ENCODE data around the gene ACTR5. TPM values are rescaled to one million over a fixed set of nuclear protein-coding genes. Genes with fewer than 3 reads are reported as not detected.

Gene ACTR5
- total RNA-seq, 1 experiment from 2014 or later, result 20.0 TPM

GRCh38 chr20:38757145-38757775 lies 9.0 kb downstream of the ACTR5 start:
- no peaks in the 10 kb centered on the region; the same call in 1 of the 2 replicates for H3K36me3 ChIP-seq (ENCODE audit: control insufficient read depth, insufficient read depth, low read length)
- DNase-seq, result no peak
- BruUV-seq (replicated peaks), result no TSS peak
- Mint-ChIP-seq H3K27ac (ENCODE audit: unreplicated experiment) (no peak overlapping the region), H3K9me3 (ENCODE audit: unreplicated experiment) (no peaks in the 10 kb centered on the region), H3K4me3 (ENCODE audit: unreplicated experiment) (no peak overlapping the region), H3K36me3 (ENCODE audit: insufficient read depth, unreplicated experiment) (peaks cover 44% of the 10 kb centered on the region), H3K4me1 (ENCODE audit: low read depth, unreplicated experiment) (no peaks in the 10 kb centered on the region), H3K27me3 (ENCODE audit: insufficient read depth, unreplicated experiment) (no peaks in the 10 kb centered on the region)
- ChIA-PET CTCF (interaction anchor here (1.7 kb wide), 1 partner anchor 9 kb away, joined by 3 read pairs; the partner anchor contains the start of gene ACTR5), POLR2A (no interaction called here)
- intact Hi-C loops (cut with micrococcal nuclease; ENCODE audit: unreplicated experiment), result no loop called here
- no peaks in the 10 kb centered on the region for H3K4me1 ChIP-seq
- TF ChIP-seq CTCF (IDR thresholded peaks at IDR 0.05; ENCODE audit: insufficient read depth in 1 of 2, low read depth in 1 of 2, low read length in 1 of 2, severe bottlenecking in 1 of 2, unreplicated experiment in 1 of 2), result no peak
- no peaks in the 10 kb centered on the region for H3K9me3 ChIP-seq
- H3K4me3 ChIP-seq (ENCODE audit: low read depth, low read length), result no peak overlapping the region
- H3K27me3 ChIP-seq (replicated peaks; ENCODE audit: control insufficient read depth, insufficient read depth, low read length), result no peaks in the 10 kb centered on the region

GRCh38 chr20:38759106-38759505 lies 10.8 kb downstream of the ACTR5 start:
- Histone ChIP-seq H3K36me3 (ENCODE audit: control insufficient read depth, insufficient read depth, low read length) (peaks cover 2% of the 10 kb centered on the region; the same call in 1 of the 2 replicates), H3K4me1 (no peaks in the 10 kb centered on the region), H3K9me3 (no peaks in the 10 kb centered on the region), H3K27me3 (replicated peaks; ENCODE audit: control insufficient read depth, insufficient read depth, low read length) (no peaks in the 10 kb centered on the region), H3K4me3 (ENCODE audit: low read depth, low read length) (no peak overlapping the region)
- H3K4me1 Mint-ChIP-seq (ENCODE audit: low read depth, unreplicated experiment), result no peaks in the 10 kb centered on the region
- BruUV-seq (replicated peaks), result no TSS peak
- no peak for DNase-seq
- ChIA-PET CTCF (no interaction called here), POLR2A (interaction anchor here (0.7 kb wide), 1 partner anchor 94 kb away, joined by 3 read pairs; no protein-coding TSS in a partner anchor)
- no peak overlapping the region for H3K27ac Mint-ChIP-seq (ENCODE audit: unreplicated experiment)
- no peaks in the 10 kb centered on the region for H3K9me3 Mint-ChIP-seq (ENCODE audit: unreplicated experiment)
- H3K36me3 Mint-ChIP-seq (ENCODE audit: insufficient read depth, unreplicated experiment), result peaks cover 28% of the 10 kb centered on the region
- no peak overlapping the region for H3K4me3 Mint-ChIP-seq (ENCODE audit: unreplicated experiment)
- H3K27me3 Mint-ChIP-seq (ENCODE audit: insufficient read depth, unreplicated experiment), result no peaks in the 10 kb centered on the region
- intact Hi-C loops (cut with micrococcal nuclease; ENCODE audit: unreplicated experiment), result no loop called here
- TF ChIP-seq CTCF (IDR thresholded peaks at IDR 0.05; ENCODE audit: insufficient read depth in 1 of 2, low read depth in 1 of 2, low read length in 1 of 2, severe bottlenecking in 1 of 2, unreplicated experiment in 1 of 2), result no peak

- no peaks in the 10 kb centered on the region for H3K27me3 Mint-ChIP-seq (ENCODE audit: insufficient read depth, unreplicated experiment)
- no peaks in the 10 kb centered on the region for H3K27me3 ChIP-seq (replicated peaks; ENCODE audit: control insufficient read depth, insufficient read depth, low read length)
- peaks cover 12% of the 10 kb centered on the region for H3K36me3 Mint-ChIP-seq (ENCODE audit: insufficient read depth, unreplicated experiment)
- H3K4me3 ChIP-seq (ENCODE audit: low read depth, low read length), result no peak overlapping the region
- intact Hi-C loops (cut with micrococcal nuclease; ENCODE audit: unreplicated experiment), result no loop called here
- H3K4me3 Mint-ChIP-seq (ENCODE audit: unreplicated experiment), result no peak overlapping the region
- ChIA-PET POLR2A (no interaction called here), CTCF (no interaction called here)
- H3K9me3 ChIP-seq, result no peaks in the 10 kb centered on the region
- H3K4me1 ChIP-seq, result no peaks in the 10 kb centered on the region
- H3K36me3 ChIP-seq (ENCODE audit: control insufficient read depth, insufficient read depth, low read length), result peaks cover 2% of the 10 kb centered on the region; the same call in 1 of the 2 replicates
- H3K9me3 Mint-ChIP-seq (ENCODE audit: unreplicated experiment), result no peaks in the 10 kb centered on the region
- H3K4me1 Mint-ChIP-seq (ENCODE audit: low read depth, unreplicated experiment), result no peaks in the 10 kb centered on the region
- no peak for DNase-seq
- H3K27ac Mint-ChIP-seq (ENCODE audit: unreplicated experiment), result no peak overlapping the region
- TF ChIP-seq CTCF (IDR thresholded peaks at IDR 0.05; ENCODE audit: insufficient read depth in 1 of 2, low read depth in 1 of 2, low read length in 1 of 2, severe bottlenecking in 1 of 2, unreplicated experiment in 1 of 2), result no peak
- BruUV-seq (replicated peaks), result no TSS peak
Measured at GRCh38 chr20:38760978-38761377, 12.7 kb downstream of the ACTR5 start.

All from Caco-2 (cell line).